Natural killer cell (primary cell): ENCODE results near the gene SEMA5A. TPM values are rescaled to one million over a fixed set of nuclear protein-coding genes. Genes with fewer than 3 reads are reported as not detected.

Experiments used
- ATAC-seq, 3 donors: fragments of 150-1000 bp in 2 of 3; fragments of 200-7000 bp in 1 of 3; cut with Tn5 transposase; 1 replicate in 1 of 3; 2 replicates in 2 of 3; pipeline ENCODE4 v1.10.0; 2021; ENCODE audit warnings: mild to moderate bottlenecking in 2 of 3, moderate library complexity in 2 of 3
- DNase-seq, 2 donors: peaks; one replicate each; pipeline versions ENCODE4 v3.0.0 to v3.0.0-alpha.2; 2013 to 2021; ENCODE audit warnings: mixed read lengths in 1 of 2
- H3K27ac ChIP-seq: one replicate; pipeline ENCODE4 v1.5.1; 2013; ENCODE audit warnings: mild to moderate bottlenecking, low read length
- H3K27me3 ChIP-seq: one replicate; pipeline ENCODE4 v1.6.1; 2013; ENCODE audit warnings: low read length; ENCODE audit not compliant: control insufficient read depth, insufficient read depth
- H3K36me3 ChIP-seq: one replicate; pipeline ENCODE4 v1.6.1; 2013; ENCODE audit warnings: low read length; ENCODE audit not compliant: control insufficient read depth, insufficient read depth
- H3K4me1 ChIP-seq: one replicate; pipeline ENCODE4 v1.6.1; 2013; ENCODE audit warnings: low read length; ENCODE audit not compliant: control insufficient read depth, insufficient read depth
- H3K4me3 ChIP-seq: one replicate; pipeline ENCODE4 v1.5.1; 2013; ENCODE audit warnings: low read length
- H3K9me3 ChIP-seq: one replicate; pipeline ENCODE4 v1.6.1; 2013; ENCODE audit warnings: low read length; ENCODE audit not compliant: control insufficient read depth, insufficient read depth
- H3K27ac Mint-ChIP-seq, 2 donors: one replicate each; pipeline ENCODE4 v1.8.0; 2022; ENCODE audit warnings: mild to moderate bottlenecking in 2 of 2, mixed read lengths in 2 of 2, moderate library complexity in 1 of 2
- H3K27me3 Mint-ChIP-seq, 2 donors: one replicate each; pipeline ENCODE4 v1.8.0; 2022; ENCODE audit warnings: low read depth in 2 of 2, mixed read lengths in 2 of 2
- H3K36me3 Mint-ChIP-seq: one replicate; pipeline ENCODE4 v1.8.0; 2022; ENCODE audit warnings: mixed read lengths
- H3K4me1 Mint-ChIP-seq, 2 donors: one replicate each; pipeline ENCODE4 v1.8.0; 2022; ENCODE audit warnings: mixed read lengths in 2 of 2
- H3K4me3 Mint-ChIP-seq: one replicate; pipeline ENCODE4 v1.8.0; 2022; ENCODE audit warnings: mild to moderate bottlenecking, moderate library complexity, mixed read lengths
- H3K9me3 Mint-ChIP-seq, 2 donors: one replicate each; pipeline ENCODE4 v1.8.0; 2022; ENCODE audit warnings: mixed read lengths in 2 of 2
- WGBS: methylation state at CpG from one replicate; pipeline ENCODE4 v1.1.7; 2013; ENCODE audit warnings: missing lambda C conversion rate; ENCODE audit not compliant: insufficient coverage; 5-methylcytosine and 5-hydroxymethylcytosine counted together
- intact Hi-C: fragments of 100-400 bp; cut with micrococcal nuclease; formaldehyde crosslinking; loops from one replicate; pipeline ENCODE4 v1.14.2; 2022
- total RNA-seq, 4 donors: library from RNA; stranded (reverse); fragments of 120-200 nt in 1 of 4; gene quantifications; one replicate each; pipeline versions ENCODE4 v1.2.3 to v1.2.4, GENCODE V29; 2013 to 2022
- TF ChIP-seq, protein P1 (sequence below): fragments of 200-600 bp; IDR thresholded peaks from one replicate; pipeline ENCODE4 v1.8.0; 2022; ENCODE audit warnings: antibody characterized with exemption

SEMA5A gene
- total RNA-seq, 3 donors from 2014 or later (not counting 1 experiment from before 2014, with no cell fraction given): 0.15 TPM; not detected in 2

- WGBS: 76% methylated on average over 3 of the region's 3 CpGs
- TF ChIP-seq, protein P1, sequence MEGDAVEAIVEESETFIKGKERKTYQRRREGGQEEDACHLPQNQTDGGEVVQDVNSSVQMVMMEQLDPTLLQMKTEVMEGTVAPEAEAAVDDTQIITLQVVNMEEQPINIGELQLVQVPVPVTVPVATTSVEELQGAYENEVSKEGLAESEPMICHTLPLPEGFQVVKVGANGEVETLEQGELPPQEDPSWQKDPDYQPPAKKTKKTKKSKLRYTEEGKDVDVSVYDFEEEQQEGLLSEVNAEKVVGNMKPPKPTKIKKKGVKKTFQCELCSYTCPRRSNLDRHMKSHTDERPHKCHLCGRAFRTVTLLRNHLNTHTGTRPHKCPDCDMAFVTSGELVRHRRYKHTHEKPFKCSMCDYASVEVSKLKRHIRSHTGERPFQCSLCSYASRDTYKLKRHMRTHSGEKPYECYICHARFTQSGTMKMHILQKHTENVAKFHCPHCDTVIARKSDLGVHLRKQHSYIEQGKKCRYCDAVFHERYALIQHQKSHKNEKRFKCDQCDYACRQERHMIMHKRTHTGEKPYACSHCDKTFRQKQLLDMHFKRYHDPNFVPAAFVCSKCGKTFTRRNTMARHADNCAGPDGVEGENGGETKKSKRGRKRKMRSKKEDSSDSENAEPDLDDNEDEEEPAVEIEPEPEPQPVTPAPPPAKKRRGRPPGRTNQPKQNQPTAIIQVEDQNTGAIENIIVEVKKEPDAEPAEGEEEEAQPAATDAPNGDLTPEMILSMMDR: no peak
- H3K27me3 ChIP-seq: no peaks in the 10 kb centered on the region
- Mint-ChIP-seq H3K27me3 (no peaks in the 10 kb centered on the region), H3K4me3 (no peak overlapping the region), H3K4me1 (no peaks in the 10 kb centered on the region), H3K36me3 (no peaks in the 10 kb centered on the region), H3K9me3 (peaks cover 2 to 9% of the 10 kb centered on the region in 2 donors), H3K27ac (no peak overlapping the region)
- no peaks in the 10 kb centered on the region for H3K36me3 ChIP-seq
- intact Hi-C loops: no loop called here
- DNase-seq (no peak), ATAC-seq (no peak)
- H3K27ac ChIP-seq: no peak overlapping the region
- H3K4me1 ChIP-seq: no peaks in the 10 kb centered on the region
- H3K9me3 ChIP-seq: peaks cover 9% of the 10 kb centered on the region
- H3K4me3 ChIP-seq: no peak overlapping the region
These were observed 499.0 kb downstream of the SEMA5A start for GRCh38 chr5:9046756-9047481.

- DNase-seq: no peak
- intact Hi-C loops: no loop called here
- no peak for ATAC-seq
- no peak overlapping the region for H3K4me3 Mint-ChIP-seq
- no peaks in the 10 kb centered on the region for H3K27me3 Mint-ChIP-seq
- Histone ChIP-seq H3K9me3 (peaks cover 10% of the 10 kb centered on the region), H3K4me3 (no peak overlapping the region), H3K27me3 (no peaks in the 10 kb centered on the region), H3K36me3 (no peaks in the 10 kb centered on the region), H3K4me1 (no peaks in the 10 kb centered on the region), H3K27ac (no peak overlapping the region)
- H3K36me3 Mint-ChIP-seq: no peaks in the 10 kb centered on the region
- peaks cover 2 to 9% of the 10 kb centered on the region in 2 donors for H3K9me3 Mint-ChIP-seq
- no peaks in the 10 kb centered on the region for H3K4me1 Mint-ChIP-seq
- TF ChIP-seq, protein P1: no peak
- H3K27ac Mint-ChIP-seq: no peak overlapping the region
- 69% methylated on average over 2 of the region's 2 CpGs for WGBS
These were observed 499.9 kb downstream of the SEMA5A start for GRCh38 chr5:9045946-9046345.

DNA sequence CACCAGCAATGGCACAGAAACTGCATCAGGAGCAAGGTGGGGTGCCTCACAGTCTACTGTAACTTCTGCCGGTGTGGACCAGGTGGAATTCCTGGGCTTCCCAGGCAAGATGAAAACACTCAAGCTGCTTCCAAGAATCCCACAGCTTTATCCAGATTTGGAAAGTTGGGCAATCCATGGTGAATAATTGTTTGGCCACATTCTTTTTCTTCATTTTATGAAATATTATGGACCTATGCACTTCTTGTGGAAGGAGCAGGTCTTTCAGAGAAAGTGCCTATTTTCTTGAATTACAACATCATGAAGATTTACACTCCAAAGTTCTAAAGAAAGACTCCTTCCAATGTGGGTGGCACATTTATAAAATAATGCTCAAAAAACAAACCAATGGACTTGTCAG is 503.6 kb downstream of the SEMA5A start:
- no peak overlapping the region for H3K27ac ChIP-seq
- Mint-ChIP-seq H3K4me1 (no peaks in the 10 kb centered on the region), H3K9me3 (peaks cover 7 to 17% of the 10 kb centered on the region in 2 donors), H3K36me3 (no peaks in the 10 kb centered on the region), H3K27ac (no peak overlapping the region), H3K27me3 (no peaks in the 10 kb centered on the region), H3K4me3 (no peak overlapping the region)
- H3K4me3 ChIP-seq: no peak overlapping the region
- H3K36me3 ChIP-seq: no peaks in the 10 kb centered on the region
- no peaks in the 10 kb centered on the region for H3K27me3 ChIP-seq
- H3K4me1 ChIP-seq: no peaks in the 10 kb centered on the region
- intact Hi-C loops: no loop called here
- DNase-seq (no peak), ATAC-seq (no peak)
- TF ChIP-seq, protein P1: no peak
- 100% methylated on average over 1 of the region's 1 CpG for WGBS
- peaks cover 7% of the 10 kb centered on the region for H3K9me3 ChIP-seq

DNA sequence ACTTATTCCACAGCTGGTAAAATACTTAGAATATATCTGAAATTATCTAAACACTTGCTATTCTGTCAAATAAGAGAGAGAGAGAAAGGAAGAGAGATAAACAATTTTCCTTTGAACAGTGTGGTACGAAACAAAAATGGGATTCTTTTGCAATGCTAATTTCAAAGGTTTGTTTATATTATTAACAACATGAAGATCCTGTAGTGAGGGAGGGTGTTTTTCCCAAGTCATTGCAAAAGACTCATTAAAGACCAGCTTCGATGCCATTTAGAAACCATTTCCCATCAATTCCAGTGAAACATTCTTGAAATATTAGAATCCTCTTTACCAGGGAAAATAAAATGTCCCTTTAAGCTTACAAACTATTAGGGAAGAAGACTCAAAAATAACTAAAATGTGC is 505.4 kb downstream of the SEMA5A start:
- intact Hi-C loops: no loop called here
- H3K4me1 Mint-ChIP-seq: no peaks in the 10 kb centered on the region
- peaks cover 4% of the 10 kb centered on the region for H3K9me3 ChIP-seq
- no peak overlapping the region for H3K27ac Mint-ChIP-seq
- H3K27me3 Mint-ChIP-seq: no peaks in the 10 kb centered on the region
- no peak overlapping the region for H3K27ac ChIP-seq
- H3K4me1 ChIP-seq: no peaks in the 10 kb centered on the region
- peaks cover 7 to 11% of the 10 kb centered on the region in 2 donors for H3K9me3 Mint-ChIP-seq
- H3K27me3 ChIP-seq: no peaks in the 10 kb centered on the region
- H3K4me3 ChIP-seq: no peak overlapping the region
- TF ChIP-seq, protein P1: no peak
- H3K4me3 Mint-ChIP-seq: no peak overlapping the region
- no peaks in the 10 kb centered on the region for H3K36me3 ChIP-seq
- no peaks in the 10 kb centered on the region for H3K36me3 Mint-ChIP-seq
- DNase-seq: no peak
- no peak for ATAC-seq
- no CpG with 5 or more reads among the region's 2 CpGs for WGBS
